NCI-H2107 treated with DMSO at 0.1 percent for 48 hours (cell line): Measurements from ENCODE around the gene KCNQ5.
"Not testable (repeated sequence)": the region's sequence is repeated elsewhere in the genome, so short reads cannot be mapped to it uniquely, and the experiment has no call there.

Experiments used
- DNase-seq: peaks from one replicate; lab custom pipeline; 2025; ENCODE audit not compliant: unreplicated experiment; lab: John Stamatoyannopoulos, UW

KCNQ5 gene

DNA sequence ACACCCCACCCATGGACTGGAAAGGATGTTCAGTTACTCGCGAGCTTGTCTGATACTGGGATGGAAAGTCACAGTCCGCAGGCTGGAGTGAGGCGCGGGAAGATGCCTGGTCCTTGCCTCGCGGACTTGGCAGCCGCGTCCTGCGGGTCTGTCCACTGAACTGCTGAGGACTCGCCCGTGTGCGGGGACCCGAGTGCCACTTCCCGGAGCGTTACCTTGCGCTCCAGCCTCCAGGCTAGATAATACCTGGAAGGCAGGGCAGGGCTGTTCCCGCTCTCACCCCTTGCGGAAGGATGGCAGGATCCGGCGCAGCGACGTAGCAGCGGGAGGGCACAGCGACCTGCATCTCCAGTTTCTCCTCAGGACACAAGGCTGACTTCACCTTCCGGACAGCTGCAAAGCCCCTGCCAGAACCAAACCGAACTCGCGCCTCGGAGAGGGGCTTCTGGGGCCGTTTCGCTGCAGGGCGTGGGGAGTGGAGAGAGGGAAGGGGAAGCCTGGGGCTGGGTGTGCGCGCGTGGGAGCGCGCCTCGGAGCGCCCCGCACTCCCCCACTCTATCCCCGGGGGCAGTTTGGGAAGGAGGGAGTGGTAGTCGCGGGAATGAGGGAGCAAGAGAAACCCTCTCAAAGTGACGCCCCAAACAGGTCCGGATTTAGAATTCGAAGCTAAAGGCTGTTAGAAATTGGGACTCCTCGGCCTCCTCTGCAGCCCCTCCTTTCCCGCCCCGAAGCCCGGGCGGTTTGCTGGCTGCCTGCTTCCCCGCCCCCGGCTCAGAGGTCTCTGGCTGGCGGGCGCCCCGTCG is at the start of gene KCNQ5:
Gene KCNQ5, plus strand, starts transcription at position 774 of the 803 bp plus-strand sequence.
- no peak for DNase-seq

DNA sequence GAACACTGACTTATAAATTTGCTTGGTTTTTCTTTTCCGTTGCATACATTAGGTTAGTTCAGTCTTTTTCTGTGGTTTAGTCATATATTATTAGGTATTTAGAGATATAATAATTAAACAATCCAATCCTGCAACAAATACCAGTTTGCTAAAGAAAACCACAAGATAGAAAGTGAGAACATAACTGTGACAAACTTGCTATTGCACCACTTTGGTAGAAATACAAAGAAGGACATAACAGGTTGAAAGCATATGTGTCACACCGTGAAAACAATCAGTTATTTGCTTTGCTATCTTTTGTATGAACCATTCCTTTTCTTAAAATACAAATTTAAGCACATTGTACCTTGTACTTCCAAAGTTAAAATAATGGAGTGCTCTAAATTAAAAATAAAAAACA is 42.0 kb upstream of the KCNQ5 start:
- DNase-seq, result no peak

DNA sequence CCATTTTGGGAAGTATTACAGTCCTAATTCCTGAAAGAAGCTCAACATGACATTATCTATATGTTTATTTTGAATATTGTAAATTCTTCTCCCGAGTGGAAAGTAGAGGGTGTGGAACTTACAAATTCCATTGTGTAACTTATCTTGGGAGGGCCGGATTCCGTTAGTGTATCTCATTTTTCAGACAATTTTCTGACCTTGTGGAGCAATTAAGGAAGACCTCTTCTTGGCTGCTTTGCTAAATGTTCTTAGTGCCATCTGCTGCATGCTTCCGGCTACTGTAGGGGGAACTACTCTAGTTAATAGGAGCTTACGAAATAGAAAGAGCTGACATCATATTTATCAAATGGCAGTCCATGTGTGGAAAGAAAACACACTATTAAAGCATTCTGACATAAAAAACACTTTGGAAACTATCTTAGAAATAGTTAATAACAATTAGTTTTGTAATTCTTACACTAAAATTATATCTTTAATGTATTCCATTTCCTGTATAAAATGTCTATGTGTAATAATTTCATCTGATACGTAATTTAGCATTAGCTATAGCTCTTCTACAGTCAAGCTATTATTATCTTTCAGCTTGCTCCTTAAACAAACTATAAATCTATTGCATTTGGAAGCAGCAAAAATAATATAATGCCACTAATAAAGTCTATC is 41.5 kb upstream of the KCNQ5 start:
- peak; percentile 47 for DNase-seq

DNA sequence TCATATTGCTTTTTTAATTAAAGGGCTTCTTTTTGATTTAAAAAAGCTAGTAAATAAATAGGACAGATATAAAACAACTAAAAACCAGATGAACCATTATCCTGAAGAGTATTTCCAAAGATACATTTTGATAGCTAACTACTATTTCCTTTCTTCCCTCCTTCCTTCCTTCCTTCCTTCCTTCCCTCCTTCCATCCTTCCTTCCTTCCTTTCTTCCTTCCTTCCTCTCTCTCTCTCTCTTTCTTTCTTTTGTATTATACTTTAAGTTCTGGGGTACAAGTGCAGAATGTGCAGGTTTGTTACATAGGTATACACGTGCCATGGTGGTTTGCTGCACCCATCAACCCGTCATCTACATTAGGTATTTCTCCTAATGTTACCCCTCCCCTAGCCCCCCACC is 40.9 kb upstream of the KCNQ5 start:
- not testable (repeated sequence) for DNase-seq

DNA sequence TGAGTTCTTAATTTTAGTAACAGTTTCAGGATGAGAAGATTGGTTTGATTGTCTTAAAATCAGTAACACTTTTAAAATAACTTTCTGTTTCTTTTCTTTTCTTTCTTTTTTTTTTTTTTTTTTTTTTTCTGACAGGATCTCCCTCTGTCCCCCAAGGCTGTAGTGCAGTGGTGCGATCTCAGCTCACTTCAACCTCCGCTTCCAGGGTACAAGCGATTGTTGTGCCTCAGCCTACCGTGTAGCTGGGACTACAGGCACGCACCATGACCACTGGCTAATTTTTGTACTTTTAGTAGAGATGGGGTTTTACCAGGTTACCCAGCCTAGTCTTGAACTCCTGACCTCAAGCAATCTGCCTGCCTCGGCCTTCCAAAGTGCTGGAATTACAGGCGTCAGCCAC is 33.7 kb upstream of the KCNQ5 start:
- no peak for DNase-seq

DNA sequence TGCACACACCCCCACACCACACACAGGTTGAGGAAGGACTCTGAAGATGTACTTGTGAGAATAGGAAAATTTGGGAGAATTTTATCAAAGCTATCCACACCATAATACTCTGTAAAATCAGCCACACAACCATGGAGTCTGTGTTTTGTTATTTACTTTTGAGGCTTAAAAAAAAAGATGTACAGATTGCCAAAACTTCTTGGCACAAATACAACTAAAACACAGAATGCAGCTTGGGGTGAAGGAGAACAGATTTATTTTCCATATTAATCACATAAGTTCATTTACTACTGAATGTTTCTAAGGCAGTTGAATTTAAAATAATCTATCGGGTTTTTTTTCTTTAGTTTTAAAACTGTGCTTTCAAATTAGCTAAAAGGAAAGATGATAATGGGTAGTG is 32.8 kb upstream of the KCNQ5 start:
- DNase-seq, result no peak

DNA sequence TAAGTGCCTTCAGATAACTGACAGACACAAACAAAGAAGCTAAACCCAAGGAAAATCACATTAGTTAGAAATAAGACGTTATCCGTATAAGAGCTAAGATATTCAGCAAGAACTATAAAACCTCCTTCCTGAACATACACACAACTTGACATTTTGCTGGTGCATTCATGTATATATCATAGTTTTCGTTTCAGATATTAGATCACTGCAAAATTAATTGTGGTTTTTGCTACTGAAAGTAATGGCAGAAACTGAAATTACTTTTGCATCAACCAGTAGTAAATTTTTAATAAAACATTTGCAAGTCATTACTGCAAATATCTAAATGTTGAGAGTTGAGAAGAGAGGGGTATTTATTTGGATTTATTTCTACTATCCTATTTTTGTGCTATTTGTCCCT is 26.1 kb upstream of the KCNQ5 start:
- no peak for DNase-seq

DNA sequence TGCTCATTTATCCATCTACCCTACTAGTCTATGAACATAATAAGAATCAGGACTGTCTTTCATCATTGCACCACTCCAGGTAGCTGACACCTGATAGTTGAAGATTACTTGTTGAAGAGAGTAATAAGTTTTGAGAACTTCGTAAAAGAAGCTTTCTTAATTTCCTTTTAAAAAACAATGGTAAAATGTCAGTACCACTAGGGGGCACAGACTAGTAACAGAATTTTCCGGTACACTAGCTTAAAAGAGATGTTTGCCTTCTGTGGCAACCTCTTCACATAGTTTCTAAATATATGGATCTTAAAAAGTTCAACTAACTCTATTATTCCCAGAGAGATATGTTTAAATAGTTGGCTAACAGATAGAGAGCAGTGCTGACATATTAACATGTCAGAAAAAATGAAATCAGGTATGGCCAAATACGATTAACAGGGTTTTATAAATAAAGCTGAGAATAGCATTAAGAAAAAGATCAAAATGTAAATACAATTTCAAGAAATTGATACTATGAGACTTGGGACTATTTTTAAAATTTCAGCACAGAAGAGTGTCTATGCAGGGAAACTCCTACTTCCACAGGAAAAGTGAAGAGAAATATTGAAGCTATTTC is 5.4 kb upstream of the KCNQ5 start:
- no peak for DNase-seq

DNA sequence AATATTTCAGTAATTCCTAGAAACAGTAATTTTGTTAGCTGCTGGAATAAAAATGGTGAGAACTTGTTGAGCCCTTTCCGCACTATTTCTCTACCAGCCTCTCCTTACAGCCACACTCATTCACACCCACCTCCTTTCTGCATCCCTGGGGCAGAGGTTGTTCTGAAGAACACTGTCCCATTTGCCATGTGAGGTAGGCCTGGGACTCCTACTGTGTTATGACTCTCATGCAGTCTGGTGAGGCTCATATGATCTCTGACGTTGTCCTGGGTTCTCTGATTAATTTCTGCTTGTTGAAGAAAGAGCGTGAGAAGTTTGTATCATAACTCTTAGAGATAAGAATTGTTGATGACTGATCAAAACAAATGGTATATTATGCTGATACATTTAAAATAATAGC is 4.1 kb upstream of the KCNQ5 start:
- DNase-seq, result no peak

DNA sequence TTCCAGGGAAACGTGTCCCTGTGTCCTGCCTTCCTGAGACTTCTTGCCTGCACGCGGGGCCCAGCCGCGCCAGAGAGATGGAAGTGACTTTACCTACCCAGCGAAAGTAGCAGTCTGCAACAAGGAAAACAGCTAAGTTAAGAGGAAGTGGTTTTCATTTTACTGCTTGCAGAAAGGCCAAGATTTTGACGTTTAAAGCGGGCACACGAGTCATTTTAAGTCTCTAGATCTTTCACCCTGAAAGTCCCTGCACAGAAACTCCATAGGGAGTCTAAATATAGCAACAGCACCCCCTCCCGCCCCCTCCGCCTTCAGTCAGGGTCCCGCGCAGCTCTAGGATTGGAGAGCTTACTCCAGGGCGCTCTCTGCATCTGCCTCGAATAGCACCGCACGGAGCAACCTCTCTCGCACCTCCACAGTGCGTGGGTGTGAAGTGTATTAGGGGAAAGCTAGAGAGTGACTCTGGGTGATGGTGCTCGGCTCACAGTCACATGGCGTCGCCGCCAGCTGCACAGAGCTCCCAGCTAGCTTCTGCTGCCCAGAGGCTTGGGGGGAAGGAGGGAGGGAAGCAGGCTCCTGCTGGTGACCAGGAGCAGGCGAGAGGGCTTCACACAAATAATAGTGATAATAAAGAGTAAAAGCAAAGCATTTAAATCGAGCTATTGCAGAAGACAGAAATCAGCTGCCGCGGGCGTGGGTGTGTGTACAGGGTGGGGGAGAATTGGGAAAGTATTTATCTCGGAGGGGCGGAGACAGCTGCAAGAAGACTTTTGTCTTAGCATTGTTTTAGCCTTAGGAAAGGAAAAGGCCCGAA is 1.8 kb upstream of the KCNQ5 start:
- DNase-seq, result peak; percentile 53

DNA sequence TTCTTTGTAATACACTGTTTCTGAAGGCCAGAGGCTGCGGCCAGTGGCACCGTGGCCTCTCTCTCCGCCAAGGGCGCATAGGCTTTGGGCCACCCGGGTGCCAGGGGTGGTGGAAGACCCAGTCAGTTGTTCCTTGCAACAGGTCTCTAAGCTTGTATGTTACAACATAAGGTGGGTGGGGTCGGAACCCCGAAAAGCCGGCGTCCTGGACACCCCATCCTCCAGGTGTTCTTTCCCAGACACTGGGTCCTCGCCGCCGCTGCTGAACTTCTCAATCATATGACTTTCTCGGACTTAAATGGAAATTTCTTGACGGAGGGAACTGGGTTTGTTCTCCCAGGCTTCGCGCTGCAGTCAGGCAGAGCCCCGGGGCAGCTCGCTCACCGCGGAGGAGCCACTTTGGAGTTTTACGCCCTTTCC is 983 bp upstream of the KCNQ5 start:
- no peak for DNase-seq

DNA sequence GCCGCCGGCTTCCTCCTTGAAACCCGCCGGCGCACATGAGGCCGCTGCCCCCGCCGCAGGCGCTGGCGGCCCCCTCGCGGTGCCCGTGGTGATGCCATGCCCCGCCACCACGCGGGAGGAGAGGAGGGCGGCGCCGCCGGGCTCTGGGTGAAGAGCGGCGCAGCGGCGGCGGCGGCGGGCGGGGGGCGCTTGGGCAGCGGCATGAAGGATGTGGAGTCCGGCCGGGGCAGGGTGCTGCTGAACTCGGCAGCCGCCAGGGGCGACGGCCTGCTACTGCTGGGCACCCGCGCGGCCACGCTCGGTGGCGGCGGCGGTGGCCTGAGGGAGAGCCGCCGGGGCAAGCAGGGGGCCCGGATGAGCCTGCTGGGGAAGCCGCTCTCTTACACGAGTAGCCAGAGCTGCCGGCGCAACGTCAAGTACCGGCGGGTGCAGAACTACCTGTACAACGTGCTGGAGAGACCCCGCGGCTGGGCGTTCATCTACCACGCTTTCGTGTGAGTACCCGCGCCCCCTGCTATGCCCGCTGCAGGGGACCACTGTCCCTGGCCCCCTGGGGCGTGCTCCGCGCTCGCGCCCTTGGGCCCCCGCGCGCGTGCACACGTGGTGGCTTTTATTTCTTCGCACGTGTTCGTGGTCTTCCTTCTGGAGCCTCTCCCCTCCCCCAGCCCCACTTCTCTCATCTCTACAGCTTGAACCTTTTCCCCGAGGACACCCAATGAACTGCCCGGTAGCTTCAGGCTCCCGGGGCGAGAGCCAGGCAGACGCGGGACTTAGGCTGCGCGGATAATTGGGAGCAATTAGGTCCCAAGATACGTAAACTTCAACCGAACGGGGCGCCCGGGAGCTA is 453 bp downstream of the KCNQ5 start:
- no peak for DNase-seq

DNA sequence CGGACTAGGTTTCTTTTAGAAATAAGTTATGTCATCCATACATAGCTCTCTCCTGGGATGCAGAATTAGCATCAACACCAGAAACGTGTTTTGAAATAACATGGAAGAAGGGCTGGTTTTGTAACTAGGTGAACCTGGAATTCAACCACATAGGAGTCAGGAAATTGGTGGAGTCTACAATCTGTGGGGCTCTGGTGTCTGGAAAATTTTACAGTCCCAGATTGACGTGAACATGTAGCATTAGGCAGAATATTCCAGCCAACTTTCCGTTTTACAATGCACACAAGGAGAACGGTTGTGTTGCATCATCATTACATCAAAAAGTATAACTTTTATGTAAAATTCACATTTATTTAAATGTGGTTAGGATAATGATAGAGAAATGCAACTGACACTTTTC is 1.9 kb downstream of the KCNQ5 start:
- no peak for DNase-seq

DNA sequence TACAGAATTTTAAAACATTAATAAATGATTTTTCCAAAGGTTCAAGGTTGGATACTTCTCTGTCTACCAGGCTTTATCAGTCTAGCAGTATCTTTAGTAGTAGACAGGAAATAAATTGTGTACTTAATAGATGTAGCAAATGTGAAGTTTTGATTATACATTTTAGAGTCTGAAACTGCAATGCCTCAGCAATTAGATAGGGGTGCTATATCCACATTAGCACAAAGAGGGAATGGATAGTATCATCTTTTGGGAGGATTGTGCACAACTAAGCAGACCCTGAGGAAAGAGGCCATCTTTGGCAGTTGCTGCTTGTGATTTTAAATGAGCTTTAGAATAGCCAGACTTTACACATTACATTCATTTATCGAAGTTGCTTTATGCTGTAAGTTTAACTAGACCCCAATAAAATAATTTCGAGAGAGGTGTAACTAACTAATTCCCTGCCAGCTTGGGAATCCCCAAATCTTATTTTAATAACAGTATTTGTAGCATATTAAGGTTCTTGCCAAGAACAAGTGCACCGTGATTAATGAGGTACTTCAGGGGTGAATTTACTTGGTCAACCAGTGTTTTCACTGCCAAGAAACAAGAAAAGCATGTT is 2.8 kb downstream of the KCNQ5 start:
- DNase-seq, result no peak

DNA sequence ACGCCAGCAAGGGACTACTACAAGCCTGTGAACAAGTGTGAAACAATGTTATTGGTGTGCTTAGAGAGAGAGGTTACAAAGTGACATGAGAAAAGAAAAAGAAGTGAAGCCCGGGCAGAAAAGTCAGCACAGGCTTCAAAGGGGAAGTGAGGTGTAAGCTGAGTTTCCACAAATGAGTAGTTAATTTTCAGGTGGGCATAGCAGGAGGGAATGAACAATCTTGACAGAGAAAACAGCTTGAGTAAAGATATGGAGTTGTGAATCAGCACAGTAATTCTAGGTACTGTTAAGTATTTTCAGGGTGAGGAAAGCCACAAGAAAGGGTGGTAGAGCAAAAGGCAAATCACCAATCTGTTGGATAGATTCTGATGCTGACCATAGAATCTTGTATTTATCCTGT is 4.3 kb downstream of the KCNQ5 start:
- DNase-seq, result no peak

DNA sequence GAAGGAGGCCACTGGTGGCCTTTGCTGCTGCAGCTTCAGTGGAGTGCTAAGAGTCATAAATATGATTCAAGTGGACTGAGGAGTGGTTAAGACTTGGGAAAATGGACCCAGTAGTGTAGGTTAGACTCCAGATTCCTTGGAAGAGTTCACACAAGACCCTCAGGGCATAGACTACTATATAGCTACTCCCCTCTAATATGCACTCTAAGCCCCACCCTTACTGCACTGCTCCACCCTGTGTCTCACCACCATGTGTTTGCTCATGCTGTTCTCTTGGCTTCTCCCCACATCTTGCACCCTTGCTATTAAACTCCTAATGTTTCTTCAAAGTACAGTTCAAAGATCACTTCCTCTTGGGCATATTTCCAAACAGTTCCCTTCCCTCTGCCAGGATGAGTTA is 5.7 kb downstream of the KCNQ5 start:
- DNase-seq, result no peak

DNA sequence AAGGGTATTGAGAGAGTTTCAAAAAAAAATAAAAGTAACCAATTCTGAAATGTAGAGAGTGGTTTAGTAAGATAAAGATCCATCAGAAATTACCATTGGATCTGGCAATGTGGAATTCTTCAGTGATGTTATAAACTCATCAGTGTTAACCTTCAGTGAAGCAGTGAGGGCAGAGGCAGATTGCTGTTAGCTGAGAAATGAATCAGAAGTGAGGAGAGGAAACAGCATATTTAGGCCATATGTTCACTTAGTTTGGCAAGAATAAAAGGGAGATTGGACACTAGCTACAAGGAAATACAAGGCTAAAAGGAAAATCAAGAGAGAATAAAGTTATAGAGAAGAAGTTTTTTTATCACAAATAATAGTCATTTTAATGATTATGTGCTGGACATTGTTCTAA is 9.6 kb downstream of the KCNQ5 start:
- no peak for DNase-seq

DNA sequence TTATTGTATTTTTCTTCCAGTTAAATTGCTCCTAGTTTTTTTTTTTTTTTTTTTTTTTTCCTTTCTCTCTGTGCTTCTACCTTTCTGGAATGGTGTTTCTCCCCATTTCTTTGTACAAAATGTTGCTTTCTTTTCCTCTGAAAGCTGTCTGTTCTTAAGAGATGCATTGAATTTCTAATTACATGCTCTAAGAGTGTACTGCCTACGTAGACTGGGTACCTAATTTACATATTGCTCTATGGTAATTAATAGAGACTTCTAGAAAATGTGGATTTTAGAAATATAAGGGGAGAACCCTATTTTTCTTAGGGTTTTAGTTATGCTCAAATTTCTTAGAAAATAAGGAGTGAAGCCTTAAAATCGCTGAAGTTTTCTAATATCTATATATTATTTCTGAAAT is 13.8 kb downstream of the KCNQ5 start:
- DNase-seq, result no peak

DNA sequence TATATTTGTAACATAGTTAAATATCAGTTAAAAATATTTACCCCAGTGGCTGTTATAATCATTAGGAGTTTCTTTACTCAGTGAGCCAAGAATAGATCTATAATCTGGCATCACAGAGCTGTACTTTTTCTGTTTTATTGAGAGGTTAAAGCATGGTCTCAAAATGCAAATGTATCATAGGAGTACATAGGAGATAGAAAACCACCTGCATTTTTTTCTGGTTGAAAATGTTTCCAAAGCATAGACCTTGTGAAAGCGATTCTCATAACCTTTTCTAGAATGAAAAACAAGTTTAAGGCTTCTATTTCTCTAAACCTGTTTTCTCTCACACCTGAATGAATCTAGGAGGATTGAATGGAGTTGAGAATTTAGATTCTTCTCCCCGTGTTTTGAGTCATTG is 14.4 kb downstream of the KCNQ5 start:
- DNase-seq, result no peak

DNA sequence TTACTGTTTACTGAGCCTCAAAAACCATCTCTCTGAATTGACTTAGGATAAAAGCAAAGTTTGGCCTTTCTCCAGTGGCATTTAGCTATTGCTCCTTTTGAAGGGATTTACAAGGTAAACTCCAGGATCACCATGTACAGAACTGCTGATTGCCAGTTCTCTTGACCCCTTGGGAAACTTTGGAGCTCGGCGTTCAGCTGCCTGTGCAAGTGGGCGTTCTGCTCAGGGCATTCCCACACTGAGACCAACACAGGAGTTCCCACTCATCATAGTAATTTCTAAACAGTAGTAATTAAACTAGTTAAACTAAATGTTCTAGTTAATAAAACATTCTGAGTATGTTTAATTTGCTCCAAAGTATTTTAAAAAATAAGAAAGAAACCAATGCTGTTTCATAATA is 14.9 kb downstream of the KCNQ5 start:
- DNase-seq, result no peak
